Measurements from ENCODE around the gene SLC66A2.
"Not testable (repeated sequence)": the region's sequence is repeated elsewhere in the genome, so short reads cannot be mapped to it uniquely, and the experiment has no call there.

SLC66A2 gene

GRCh38 chr18:79961527-79962291 is 10.3 kb upstream of the SLC66A2 start:
- Histone ChIP-seq H3K36me3 (ENCODE audit: control insufficient read depth, insufficient read depth, low read length) (no peaks in the 10 kb centered on the region), H3K4me3 (ENCODE audit: insufficient read depth, low read depth, low read length, poor library complexity, severe bottlenecking) (no peak overlapping the region), H3K27ac (ENCODE audit: insufficient read depth, low read length, poor library complexity, severe bottlenecking) (no peak overlapping the region), H3K4me1 (ENCODE audit: control insufficient read depth, insufficient read depth, low read length, poor library complexity, severe bottlenecking) (peaks cover 3% of the 10 kb centered on the region), H3K9me3 (ENCODE audit: control insufficient read depth, low read length) (no peaks in the 10 kb centered on the region), H3K27me3 (replicated peaks; ENCODE audit: control insufficient read depth, insufficient read depth, low read length, poor library complexity, severe bottlenecking) (no peaks in the 10 kb centered on the region)
- no peak for DNase-seq

DNA sequence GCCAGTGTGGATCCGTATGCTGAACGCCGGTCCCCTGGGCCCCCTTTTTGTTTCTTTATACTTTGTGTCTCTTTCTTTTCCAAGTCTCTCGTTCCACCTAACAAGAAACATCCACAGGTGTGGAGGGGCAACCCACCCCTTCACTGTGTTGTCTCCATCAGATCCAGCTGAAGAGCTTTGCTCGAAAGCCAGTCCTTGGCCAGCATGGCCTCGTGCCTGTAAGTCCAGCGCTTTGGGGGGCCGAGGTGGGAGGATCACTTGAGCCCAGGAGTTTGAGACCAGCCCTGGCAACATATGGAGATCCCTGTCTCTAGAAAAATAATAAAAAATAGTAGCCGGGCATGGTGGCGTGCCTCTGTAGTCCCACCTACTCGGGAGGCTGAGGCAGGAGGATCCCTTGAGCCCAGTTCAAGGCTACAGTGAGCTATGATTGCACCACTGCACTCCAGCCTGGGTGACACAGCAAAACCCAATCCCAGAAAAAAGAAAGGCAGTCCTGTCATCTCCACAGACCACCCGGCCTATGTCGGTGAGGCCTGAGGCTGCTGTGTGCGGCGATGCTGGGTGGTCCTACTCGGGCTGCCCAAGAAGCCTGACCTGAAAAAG is 9.6 kb upstream of the SLC66A2 start:
- no peaks in the 10 kb centered on the region for H3K27me3 ChIP-seq (replicated peaks; ENCODE audit: control insufficient read depth, insufficient read depth, low read length, poor library complexity, severe bottlenecking)
- no peak for DNase-seq

DNA sequence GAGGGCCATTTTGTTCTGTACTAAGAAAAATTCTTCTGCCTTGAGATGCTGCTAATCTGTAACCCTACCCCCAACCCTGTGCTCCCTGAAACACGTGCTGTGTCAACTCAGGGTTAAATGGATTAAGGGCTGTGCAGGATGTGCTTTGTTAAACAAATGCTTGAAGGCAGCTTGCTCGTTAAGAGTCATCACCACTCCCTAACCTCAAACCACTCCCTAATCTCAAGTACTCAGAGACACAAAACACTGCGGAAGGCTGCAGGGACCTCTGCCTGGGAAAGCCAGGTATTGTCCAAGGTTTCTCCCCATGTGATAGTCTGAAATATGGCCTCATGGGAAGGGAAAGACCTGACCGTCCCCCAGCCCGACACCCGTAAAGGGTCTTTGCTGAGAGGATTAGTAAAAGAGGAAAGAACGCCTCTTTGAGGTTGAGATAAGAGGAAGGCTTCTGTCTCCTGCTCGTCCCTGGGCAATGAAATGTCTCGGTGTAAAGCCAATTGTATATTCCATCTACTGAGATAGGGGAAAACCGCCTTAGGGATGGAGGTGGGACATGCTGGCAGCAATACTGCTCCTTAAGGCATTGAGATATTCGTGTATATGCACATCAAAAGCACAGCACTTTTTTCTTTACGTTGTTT is 8.8 kb upstream of the SLC66A2 start:
- H3K27ac ChIP-seq (ENCODE audit: insufficient read depth, low read length, poor library complexity, severe bottlenecking); H3K36me3 ChIP-seq (ENCODE audit: control insufficient read depth, insufficient read depth, low read length); H3K9me3 ChIP-seq (ENCODE audit: control insufficient read depth, low read length); H3K4me1 ChIP-seq (ENCODE audit: control insufficient read depth, insufficient read depth, low read length, poor library complexity, severe bottlenecking); DNase-seq; H3K4me3 ChIP-seq (ENCODE audit: insufficient read depth, low read depth, low read length, poor library complexity, severe bottlenecking); H3K27me3 ChIP-seq (replicated peaks; ENCODE audit: control insufficient read depth, insufficient read depth, low read length, poor library complexity, severe bottlenecking): not testable (repeated sequence)

More for the DNA sequence above, 9.6 kb upstream of the SLC66A2 start:
- no peaks in the 10 kb centered on the region for H3K9me3 ChIP-seq (ENCODE audit: control insufficient read depth, low read length)
- H3K36me3 ChIP-seq (ENCODE audit: control insufficient read depth, insufficient read depth, low read length) = no peaks in the 10 kb centered on the region
- no peak overlapping the region for H3K4me3 ChIP-seq (ENCODE audit: insufficient read depth, low read depth, low read length, poor library complexity, severe bottlenecking)
- peaks cover 3% of the 10 kb centered on the region for H3K4me1 ChIP-seq (ENCODE audit: control insufficient read depth, insufficient read depth, low read length, poor library complexity, severe bottlenecking)
- H3K27ac ChIP-seq (ENCODE audit: insufficient read depth, low read length, poor library complexity, severe bottlenecking) = no peak overlapping the region

- no peaks in the 10 kb centered on the region for H3K4me1 ChIP-seq (ENCODE audit: control insufficient read depth, insufficient read depth, low read length, poor library complexity, severe bottlenecking)
Measured at GRCh38 chr18:79958981-79959380, 7.5 kb upstream of the SLC66A2 start.

GRCh38 chr18:79956276-79956675 is 4.8 kb upstream of the SLC66A2 start:
- Histone ChIP-seq H3K27me3 (replicated peaks; ENCODE audit: control insufficient read depth, insufficient read depth, low read length, poor library complexity, severe bottlenecking) (no peaks in the 10 kb centered on the region), H3K27ac (ENCODE audit: insufficient read depth, low read length, poor library complexity, severe bottlenecking) (no peak overlapping the region), H3K4me1 (ENCODE audit: control insufficient read depth, insufficient read depth, low read length, poor library complexity, severe bottlenecking) (peaks cover 9% of the 10 kb centered on the region), H3K36me3 (ENCODE audit: control insufficient read depth, insufficient read depth, low read length) (no peaks in the 10 kb centered on the region), H3K4me3 (ENCODE audit: insufficient read depth, low read depth, low read length, poor library complexity, severe bottlenecking) (no peak overlapping the region), H3K9me3 (ENCODE audit: control insufficient read depth, low read length) (no peaks in the 10 kb centered on the region)
- DNase-seq = no peak

More at GRCh38 chr18:79958981-79959380, 7.5 kb upstream of the SLC66A2 start:
- H3K4me3 ChIP-seq (ENCODE audit: insufficient read depth, low read depth, low read length, poor library complexity, severe bottlenecking) = no peak overlapping the region
- H3K36me3 ChIP-seq (ENCODE audit: control insufficient read depth, insufficient read depth, low read length) = no peaks in the 10 kb centered on the region
- DNase-seq = no peak
- no peak overlapping the region for H3K27ac ChIP-seq (ENCODE audit: insufficient read depth, low read length, poor library complexity, severe bottlenecking)
- H3K27me3 ChIP-seq (replicated peaks; ENCODE audit: control insufficient read depth, insufficient read depth, low read length, poor library complexity, severe bottlenecking) = no peaks in the 10 kb centered on the region
- no peaks in the 10 kb centered on the region for H3K9me3 ChIP-seq (ENCODE audit: control insufficient read depth, low read length)

DNA sequence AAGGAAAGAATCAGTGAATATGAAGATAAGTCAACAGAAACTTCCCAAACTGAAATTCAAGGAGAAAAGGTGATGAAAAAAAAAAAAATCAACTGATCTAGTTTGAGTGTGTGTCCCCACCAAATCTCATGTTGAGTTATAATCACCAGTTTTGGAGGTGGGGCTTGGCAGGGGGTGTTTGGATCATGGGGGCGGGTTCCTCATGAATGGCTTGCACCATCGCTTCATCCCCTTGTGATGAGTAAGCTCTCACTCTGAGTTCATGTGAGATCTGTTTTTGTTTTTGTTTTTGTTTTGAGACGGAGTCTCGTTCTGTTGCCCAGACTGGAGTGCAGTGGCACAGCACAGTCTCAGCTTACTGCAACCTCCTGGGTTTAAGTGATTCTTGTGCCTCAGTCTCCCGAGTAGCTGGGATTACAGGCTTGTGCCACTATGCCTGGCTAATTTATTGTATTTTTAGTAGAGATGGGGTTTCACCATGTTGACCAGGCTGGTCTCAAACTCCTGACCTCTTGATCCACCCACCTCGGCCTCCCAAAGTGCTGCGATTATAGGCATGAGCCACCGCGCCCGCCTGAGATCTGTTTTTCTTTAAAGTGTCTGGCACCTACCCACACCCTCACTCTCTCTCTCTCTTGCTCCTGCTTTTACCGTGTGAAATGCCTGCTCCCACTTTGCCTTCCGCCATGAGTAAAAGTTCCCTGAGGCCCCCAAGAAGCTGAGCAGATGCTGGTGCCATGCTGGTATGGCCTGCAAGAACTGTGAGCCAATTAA is 4.0 kb upstream of the SLC66A2 start:
- H3K36me3 ChIP-seq (ENCODE audit: control insufficient read depth, insufficient read depth, low read length) = no peaks in the 10 kb centered on the region
- H3K4me1 ChIP-seq (ENCODE audit: control insufficient read depth, insufficient read depth, low read length, poor library complexity, severe bottlenecking) = peaks cover 10% of the 10 kb centered on the region
- no peak overlapping the region for H3K27ac ChIP-seq (ENCODE audit: insufficient read depth, low read length, poor library complexity, severe bottlenecking)
- H3K27me3 ChIP-seq (replicated peaks; ENCODE audit: control insufficient read depth, insufficient read depth, low read length, poor library complexity, severe bottlenecking) = no peaks in the 10 kb centered on the region
- no peaks in the 10 kb centered on the region for H3K9me3 ChIP-seq (ENCODE audit: control insufficient read depth, low read length)
- DNase-seq = no peak
- H3K4me3 ChIP-seq (ENCODE audit: insufficient read depth, low read depth, low read length, poor library complexity, severe bottlenecking) = no peak overlapping the region

GRCh38 chr18:79954791-79955190 is 3.3 kb upstream of the SLC66A2 start:
- Histone ChIP-seq H3K9me3 (ENCODE audit: control insufficient read depth, low read length) (no peaks in the 10 kb centered on the region), H3K4me1 (ENCODE audit: control insufficient read depth, insufficient read depth, low read length, poor library complexity, severe bottlenecking) (peaks cover 17% of the 10 kb centered on the region), H3K4me3 (ENCODE audit: insufficient read depth, low read depth, low read length, poor library complexity, severe bottlenecking) (no peak overlapping the region), H3K27ac (ENCODE audit: insufficient read depth, low read length, poor library complexity, severe bottlenecking) (no peak overlapping the region), H3K36me3 (ENCODE audit: control insufficient read depth, insufficient read depth, low read length) (no peaks in the 10 kb centered on the region), H3K27me3 (replicated peaks; ENCODE audit: control insufficient read depth, insufficient read depth, low read length, poor library complexity, severe bottlenecking) (no peaks in the 10 kb centered on the region)
- no peak for DNase-seq

GRCh38 chr18:79953971-79954651 is 2.7 kb upstream of the SLC66A2 start:
- DNase-seq = no peak
- Histone ChIP-seq H3K4me3 (ENCODE audit: insufficient read depth, low read depth, low read length, poor library complexity, severe bottlenecking) (no peak overlapping the region), H3K27me3 (replicated peaks; ENCODE audit: control insufficient read depth, insufficient read depth, low read length, poor library complexity, severe bottlenecking) (no peaks in the 10 kb centered on the region), H3K9me3 (ENCODE audit: control insufficient read depth, low read length) (no peaks in the 10 kb centered on the region), H3K36me3 (ENCODE audit: control insufficient read depth, insufficient read depth, low read length) (no peaks in the 10 kb centered on the region), H3K27ac (ENCODE audit: insufficient read depth, low read length, poor library complexity, severe bottlenecking) (no peak overlapping the region), H3K4me1 (ENCODE audit: control insufficient read depth, insufficient read depth, low read length, poor library complexity, severe bottlenecking) (peaks cover 20% of the 10 kb centered on the region)

- no peaks in the 10 kb centered on the region for H3K27me3 ChIP-seq (replicated peaks; ENCODE audit: control insufficient read depth, insufficient read depth, low read length, poor library complexity, severe bottlenecking)
- DNase-seq = no peak
- H3K4me1 ChIP-seq (ENCODE audit: control insufficient read depth, insufficient read depth, low read length, poor library complexity, severe bottlenecking) = peaks cover 20% of the 10 kb centered on the region
- H3K27ac ChIP-seq (ENCODE audit: insufficient read depth, low read length, poor library complexity, severe bottlenecking) = no peak overlapping the region
- no peak overlapping the region for H3K4me3 ChIP-seq (ENCODE audit: insufficient read depth, low read depth, low read length, poor library complexity, severe bottlenecking)
- H3K9me3 ChIP-seq (ENCODE audit: control insufficient read depth, low read length) = no peaks in the 10 kb centered on the region
- no peaks in the 10 kb centered on the region for H3K36me3 ChIP-seq (ENCODE audit: control insufficient read depth, insufficient read depth, low read length)
Measured at GRCh38 chr18:79952996-79953559, 1.6 kb upstream of the SLC66A2 start.
